Activated naive CD8-positive, alpha-beta T cell (primary cell): ENCODE data around the gene PEX14.

ENCODE experiments used
- H3K27ac Mint-ChIP-seq: one replicate; pipeline ENCODE4 v1.8.0; 2021; ENCODE audit warnings: mixed read lengths
- H3K27me3 Mint-ChIP-seq: one replicate; pipeline ENCODE4 v1.8.0; 2021; ENCODE audit warnings: mixed read lengths
- H3K36me3 Mint-ChIP-seq: one replicate; pipeline ENCODE4 v1.8.0; 2021; ENCODE audit warnings: mixed read lengths
- H3K4me1 Mint-ChIP-seq: one replicate; pipeline ENCODE4 v1.8.0; 2021; ENCODE audit warnings: low read depth, mixed read lengths
- H3K4me3 Mint-ChIP-seq: one replicate; pipeline ENCODE4 v1.8.0; 2021; ENCODE audit warnings: mild to moderate bottlenecking, mixed read lengths
- H3K9me3 Mint-ChIP-seq: one replicate; pipeline ENCODE4 v1.8.0; 2021; ENCODE audit warnings: low read depth, mixed read lengths

The PEX14 gene

GRCh38 chr1:10625076-10625475 lies 150.3 kb downstream of the PEX14 start:
- H3K27ac Mint-ChIP-seq: no peak overlapping the region
- no peaks in the 10 kb centered on the region for H3K27me3 Mint-ChIP-seq
- no peaks in the 10 kb centered on the region for H3K9me3 Mint-ChIP-seq
- no peaks in the 10 kb centered on the region for H3K4me1 Mint-ChIP-seq
- no peak overlapping the region for H3K4me3 Mint-ChIP-seq
- peaks cover 3% of the 10 kb centered on the region for H3K36me3 Mint-ChIP-seq

- no peak overlapping the region for H3K4me3 Mint-ChIP-seq
- no peaks in the 10 kb centered on the region for H3K4me1 Mint-ChIP-seq
- H3K27me3 Mint-ChIP-seq: no peaks in the 10 kb centered on the region
- no peak overlapping the region for H3K27ac Mint-ChIP-seq
- H3K36me3 Mint-ChIP-seq: peaks cover 5% of the 10 kb centered on the region
- H3K9me3 Mint-ChIP-seq: no peaks in the 10 kb centered on the region
Observed at GRCh38 chr1:10625554-10625953, 150.8 kb downstream of the PEX14 start.

GRCh38 chr1:10626131-10626731 lies 151.5 kb downstream of the PEX14 start:
- Mint-ChIP-seq H3K4me1 (no peaks in the 10 kb centered on the region), H3K4me3 (no peak overlapping the region), H3K27ac (no peak overlapping the region), H3K9me3 (no peaks in the 10 kb centered on the region), H3K27me3 (no peaks in the 10 kb centered on the region), H3K36me3 (peaks cover 5% of the 10 kb centered on the region)

- Mint-ChIP-seq H3K27me3 (no peaks in the 10 kb centered on the region), H3K4me1 (no peaks in the 10 kb centered on the region), H3K36me3 (peaks cover 5% of the 10 kb centered on the region), H3K27ac (no peak overlapping the region), H3K9me3 (no peaks in the 10 kb centered on the region), H3K4me3 (no peak overlapping the region)
Observed at GRCh38 chr1:10626791-10627410, 152.2 kb downstream of the PEX14 start.

DNA sequence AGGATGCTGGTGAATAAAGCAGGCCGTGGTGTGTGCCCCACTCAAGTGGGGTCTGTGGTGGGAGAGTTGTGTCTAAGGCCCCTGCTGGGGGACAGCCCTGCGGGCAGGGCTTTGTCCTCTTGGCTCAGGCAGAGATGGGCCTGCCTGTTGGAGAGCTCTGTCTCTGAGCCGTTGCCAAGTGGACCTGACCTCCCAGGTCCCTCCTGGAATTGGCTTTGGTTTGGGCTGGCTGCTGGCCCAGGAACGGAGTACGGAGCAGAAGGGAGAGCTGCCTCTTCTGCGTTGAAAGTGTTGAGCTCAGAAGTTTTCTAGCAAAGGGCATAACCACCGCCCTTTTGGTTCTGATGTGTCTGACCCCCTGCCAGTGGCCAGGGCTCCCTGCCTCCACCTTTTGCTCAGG lies 153.9 kb downstream of the PEX14 start:
- no peak overlapping the region for H3K4me3 Mint-ChIP-seq
- no peaks in the 10 kb centered on the region for H3K4me1 Mint-ChIP-seq
- H3K27ac Mint-ChIP-seq: no peak overlapping the region
- no peaks in the 10 kb centered on the region for H3K9me3 Mint-ChIP-seq
- H3K36me3 Mint-ChIP-seq: peaks cover 2% of the 10 kb centered on the region
- no peaks in the 10 kb centered on the region for H3K27me3 Mint-ChIP-seq

- H3K36me3 Mint-ChIP-seq: peaks cover 2% of the 10 kb centered on the region
- H3K4me3 Mint-ChIP-seq: no peak overlapping the region
- H3K27ac Mint-ChIP-seq: no peak overlapping the region
- no peaks in the 10 kb centered on the region for H3K4me1 Mint-ChIP-seq
- H3K9me3 Mint-ChIP-seq: no peaks in the 10 kb centered on the region
- H3K27me3 Mint-ChIP-seq: no peaks in the 10 kb centered on the region
Observed at GRCh38 chr1:10629091-10629815, 154.5 kb downstream of the PEX14 start.

GRCh38 chr1:10629816-10630571 lies 155.2 kb downstream of the PEX14 start:
- no peaks in the 10 kb centered on the region for H3K27me3 Mint-ChIP-seq
- H3K9me3 Mint-ChIP-seq: no peaks in the 10 kb centered on the region
- H3K4me3 Mint-ChIP-seq: no peak overlapping the region
- H3K4me1 Mint-ChIP-seq: no peaks in the 10 kb centered on the region
- peaks cover 2% of the 10 kb centered on the region for H3K36me3 Mint-ChIP-seq
- no peak overlapping the region for H3K27ac Mint-ChIP-seq

DNA sequence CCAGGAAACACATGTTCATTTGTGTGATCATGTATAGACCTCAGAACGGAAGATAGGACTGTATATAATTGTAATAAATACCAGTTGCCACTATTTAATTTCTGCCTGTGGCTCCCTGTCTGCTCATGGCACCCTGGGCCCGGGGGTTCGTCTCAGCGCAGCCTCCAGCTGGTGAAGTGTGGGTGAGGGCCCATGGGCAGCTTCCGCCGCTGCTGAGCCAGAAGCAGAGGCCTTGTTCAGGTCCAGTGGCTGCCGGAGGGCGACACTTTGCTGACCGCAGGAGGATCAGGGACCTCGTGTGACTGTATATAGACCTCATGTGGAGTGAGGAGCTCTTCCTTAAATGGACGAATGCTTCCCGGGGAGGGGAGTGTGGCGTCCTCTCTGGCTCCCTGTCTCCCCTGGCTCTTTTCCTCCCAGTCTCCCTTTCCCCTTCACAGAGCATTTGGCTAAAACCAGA lies 155.9 kb downstream of the PEX14 start:
- Mint-ChIP-seq H3K4me3 (no peak overlapping the region), H3K27me3 (no peaks in the 10 kb centered on the region), H3K36me3 (peaks cover 2% of the 10 kb centered on the region), H3K27ac (no peak overlapping the region), H3K9me3 (no peaks in the 10 kb centered on the region), H3K4me1 (no peaks in the 10 kb centered on the region)

DNA sequence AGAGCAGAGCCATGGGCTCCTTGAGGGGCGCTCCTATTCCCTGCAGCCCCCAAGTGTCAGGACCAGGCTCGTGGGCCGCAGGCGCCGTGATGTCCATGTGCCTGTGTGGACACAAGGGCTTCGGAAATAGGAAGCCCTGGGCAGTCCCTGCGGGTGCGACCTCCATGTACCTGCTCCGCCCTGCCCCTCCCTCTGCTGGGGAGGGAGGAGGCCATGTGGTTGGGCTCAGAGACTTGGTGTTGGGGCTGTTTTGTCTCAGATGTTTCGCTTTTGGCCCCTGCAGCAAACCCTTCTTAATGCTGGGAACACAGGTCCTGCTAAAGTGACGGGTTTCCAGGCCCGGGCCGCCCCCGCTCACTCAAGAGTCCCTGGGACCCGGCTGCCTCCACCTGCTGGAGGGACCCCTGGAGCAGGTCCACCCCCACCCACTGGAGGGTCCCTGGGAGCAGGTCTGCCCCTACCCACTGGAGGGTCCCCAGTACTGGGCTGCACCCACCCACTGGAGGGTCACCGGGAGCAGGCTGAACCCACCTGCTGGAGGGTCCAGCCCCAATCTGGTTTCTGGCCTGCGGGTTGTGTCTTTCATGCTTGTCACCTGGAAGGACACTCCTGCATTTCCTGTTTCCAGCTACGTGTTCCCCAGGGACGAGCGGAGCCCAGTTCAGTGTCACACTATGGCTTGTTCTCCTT lies 156.5 kb downstream of the PEX14 start:
- peaks cover 2% of the 10 kb centered on the region for H3K36me3 Mint-ChIP-seq
- no peaks in the 10 kb centered on the region for H3K9me3 Mint-ChIP-seq
- H3K27ac Mint-ChIP-seq: no peak overlapping the region
- no peaks in the 10 kb centered on the region for H3K4me1 Mint-ChIP-seq
- no peaks in the 10 kb centered on the region for H3K27me3 Mint-ChIP-seq
- H3K4me3 Mint-ChIP-seq: no peak overlapping the region

- H3K27me3 Mint-ChIP-seq: no peaks in the 10 kb centered on the region
- no peak overlapping the region for H3K4me3 Mint-ChIP-seq
- H3K9me3 Mint-ChIP-seq: no peaks in the 10 kb centered on the region
- no peaks in the 10 kb centered on the region for H3K4me1 Mint-ChIP-seq
- peaks cover 2% of the 10 kb centered on the region for H3K36me3 Mint-ChIP-seq
- no peak overlapping the region for H3K27ac Mint-ChIP-seq
Observed at GRCh38 chr1:10631811-10632593, 157.3 kb downstream of the PEX14 start.

GRCh38 chr1:10632691-10633090 lies 157.9 kb downstream of the PEX14 start:
- H3K27me3 Mint-ChIP-seq: no peaks in the 10 kb centered on the region
- H3K4me1 Mint-ChIP-seq: peaks cover 3% of the 10 kb centered on the region
- no peak overlapping the region for H3K4me3 Mint-ChIP-seq
- H3K27ac Mint-ChIP-seq: no peak overlapping the region
- peaks cover 2% of the 10 kb centered on the region for H3K36me3 Mint-ChIP-seq
- no peaks in the 10 kb centered on the region for H3K9me3 Mint-ChIP-seq

GRCh38 chr1:10633416-10633815 lies 158.7 kb downstream of the PEX14 start:
- H3K4me1 Mint-ChIP-seq: peaks cover 6% of the 10 kb centered on the region
- H3K27me3 Mint-ChIP-seq: no peaks in the 10 kb centered on the region
- no peaks in the 10 kb centered on the region for H3K9me3 Mint-ChIP-seq
- no peak overlapping the region for H3K4me3 Mint-ChIP-seq
- no peak overlapping the region for H3K27ac Mint-ChIP-seq
- peaks cover 2% of the 10 kb centered on the region for H3K36me3 Mint-ChIP-seq

DNA sequence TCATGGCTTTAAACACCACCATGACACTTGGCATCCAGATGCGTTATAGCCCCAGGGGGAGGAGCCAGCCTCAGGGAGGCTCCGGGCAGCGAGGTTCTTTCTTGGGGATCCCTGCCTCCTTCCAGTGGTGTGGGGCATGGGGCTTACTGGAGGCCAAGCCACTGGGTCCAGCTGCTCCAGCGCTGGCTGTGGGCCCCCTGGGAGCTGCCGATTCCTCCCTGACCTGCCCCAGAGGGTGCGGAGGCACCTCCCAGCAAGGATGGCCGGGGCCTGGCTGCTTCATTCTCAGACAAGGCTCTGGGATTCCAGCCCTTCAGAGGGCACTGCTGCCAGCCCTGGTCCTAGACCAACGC lies 159.3 kb downstream of the PEX14 start:
- H3K4me3 Mint-ChIP-seq: no peak overlapping the region

DNA sequence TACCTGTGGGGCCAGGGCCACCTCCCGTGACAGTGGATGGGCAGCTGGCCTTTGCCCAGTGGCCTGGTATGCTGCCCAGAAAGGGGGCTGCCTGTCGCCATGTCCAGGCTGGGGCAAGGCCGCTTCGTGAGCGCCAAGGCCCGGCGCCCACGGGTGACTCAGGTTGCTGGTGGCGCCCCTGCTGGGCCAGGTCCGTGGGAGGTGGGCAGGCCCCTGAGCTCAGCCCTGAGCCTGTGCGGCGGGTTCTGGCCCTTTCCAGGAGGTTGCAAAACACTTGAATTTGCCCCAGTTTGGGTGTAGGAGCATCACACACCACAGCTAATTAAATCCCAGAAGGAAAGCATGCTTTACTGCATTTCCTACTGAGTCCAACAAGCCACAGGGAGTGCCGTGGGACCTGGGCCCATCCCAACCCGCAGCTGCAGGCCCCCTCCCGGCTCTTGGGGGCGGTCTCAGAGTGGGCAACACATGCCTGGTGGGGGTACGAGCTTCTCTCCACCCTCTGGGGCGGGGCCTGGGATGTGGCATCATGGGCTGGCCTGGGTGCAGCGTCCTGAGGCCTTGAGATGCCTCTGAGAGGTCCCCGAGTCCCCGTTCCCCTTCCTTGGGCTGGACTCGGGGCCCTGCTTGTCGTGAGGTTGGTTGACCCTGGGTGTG lies 159.8 kb downstream of the PEX14 start:
- Mint-ChIP-seq H3K4me1 (peaks cover 6% of the 10 kb centered on the region), H3K36me3 (peaks cover 2% of the 10 kb centered on the region), H3K27ac (no peak overlapping the region), H3K4me3 (no peak overlapping the region), H3K27me3 (no peaks in the 10 kb centered on the region), H3K9me3 (no peaks in the 10 kb centered on the region)

More for the DNA sequence above, 159.3 kb downstream of the PEX14 start:
- Mint-ChIP-seq H3K4me1 (peaks cover 6% of the 10 kb centered on the region), H3K36me3 (peaks cover 2% of the 10 kb centered on the region), H3K27ac (no peak overlapping the region), H3K27me3 (no peaks in the 10 kb centered on the region), H3K9me3 (no peaks in the 10 kb centered on the region)
